ENCODE measurements around the gene MYB.

DNA sequence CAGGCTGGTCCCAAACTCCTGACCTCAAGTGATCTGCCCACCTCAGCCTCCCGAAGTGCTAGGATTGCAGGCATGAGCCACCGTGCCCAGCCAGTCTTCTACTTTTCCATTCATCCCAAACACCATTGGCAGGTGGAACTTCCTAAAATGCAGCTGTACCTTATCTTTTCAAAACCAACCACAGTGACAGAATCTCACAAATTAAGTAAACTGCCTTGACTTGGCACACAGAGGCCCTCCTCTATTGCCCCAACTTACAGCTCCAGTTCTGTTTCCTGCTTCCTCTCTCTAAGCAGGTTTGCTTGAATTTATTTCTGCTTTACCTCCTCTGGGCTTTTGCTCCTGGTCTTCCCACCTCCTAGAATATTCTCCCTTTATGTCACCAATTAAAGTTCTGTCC, 7.6 kb downstream of the MYB start:
- TF ChIP-seq CTCF (conservative IDR thresholded peaks at IDR 0.05; ENCODE audit: low read depth, low read length) (no peak), EZH2 (IDR thresholded peaks at IDR 0.05; ENCODE audit: borderline replicate concordance, low read depth, low read length, poor library complexity, severe bottlenecking) (no peak)
